NCI-H2196 (cell line): Measurements from ENCODE around the gene OSR1.
"Not testable (repeated sequence)": the region's sequence is repeated elsewhere in the genome, so short reads cannot be mapped to it uniquely, and the experiment has no call there.

Experiments
- DNase-seq: peaks from one replicate; lab custom pipeline; 2025; ENCODE audit not compliant: unreplicated experiment; lab: John Stamatoyannopoulos, UW

OSR1 gene

DNA sequence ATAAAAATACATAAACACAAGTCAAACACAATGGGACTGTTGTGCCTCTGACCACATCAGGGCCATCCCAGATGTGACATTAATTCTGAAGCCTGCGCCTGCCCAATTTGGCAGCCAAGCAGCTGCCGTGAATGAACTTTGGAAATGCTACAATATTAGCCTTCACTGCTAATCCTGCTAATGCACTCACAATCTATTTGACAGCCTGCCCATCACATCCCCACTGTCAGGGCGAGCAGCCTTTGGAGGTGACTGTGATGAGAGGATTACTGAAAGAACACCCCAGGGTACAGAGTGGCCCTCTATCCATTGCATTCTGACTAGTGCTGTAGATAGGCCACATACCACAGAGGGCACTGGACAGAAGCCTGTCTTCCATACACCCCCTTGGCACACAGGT lies 21.6 kb downstream of the OSR1 start:
- DNase-seq: no peak

DNA sequence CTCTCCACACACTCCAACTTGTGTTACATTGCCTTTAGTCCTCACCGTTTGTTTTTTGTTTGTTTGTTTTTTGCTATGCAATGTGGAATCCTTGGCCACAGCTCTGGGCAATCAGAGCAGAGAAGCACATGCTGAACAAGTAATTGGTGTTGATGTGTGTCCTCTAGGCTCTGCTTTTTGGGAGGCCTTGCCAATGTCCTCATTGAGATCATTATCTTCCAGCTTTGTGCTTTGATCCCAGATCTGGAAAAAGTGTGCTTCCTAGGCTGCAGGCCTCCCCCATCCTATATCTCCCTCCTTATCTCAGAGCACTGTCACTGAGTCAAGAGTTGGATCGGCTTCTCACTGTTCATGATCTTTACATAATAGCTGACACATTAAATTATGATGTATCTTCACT lies 25.9 kb downstream of the OSR1 start:
- no peak for DNase-seq

DNA sequence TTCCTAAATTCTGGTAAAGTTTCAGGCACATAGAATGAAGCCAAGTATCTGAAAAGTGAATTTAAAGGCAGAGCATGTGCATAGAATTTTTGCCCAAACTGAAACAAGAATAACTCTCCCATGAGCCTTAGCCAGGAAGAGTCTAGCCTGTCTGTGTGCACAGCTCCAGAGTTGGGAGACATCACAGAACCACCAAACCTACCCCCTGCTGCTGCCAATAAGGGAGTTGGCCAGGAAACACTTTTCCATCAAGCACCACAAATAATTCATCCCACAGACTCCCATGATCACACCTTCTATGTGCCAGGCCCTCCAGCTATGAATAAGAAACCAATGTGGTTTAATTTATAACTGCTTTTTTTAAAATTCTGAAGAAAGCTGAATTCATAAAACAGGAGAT lies 27.0 kb downstream of the OSR1 start:
- DNase-seq: no peak

DNA sequence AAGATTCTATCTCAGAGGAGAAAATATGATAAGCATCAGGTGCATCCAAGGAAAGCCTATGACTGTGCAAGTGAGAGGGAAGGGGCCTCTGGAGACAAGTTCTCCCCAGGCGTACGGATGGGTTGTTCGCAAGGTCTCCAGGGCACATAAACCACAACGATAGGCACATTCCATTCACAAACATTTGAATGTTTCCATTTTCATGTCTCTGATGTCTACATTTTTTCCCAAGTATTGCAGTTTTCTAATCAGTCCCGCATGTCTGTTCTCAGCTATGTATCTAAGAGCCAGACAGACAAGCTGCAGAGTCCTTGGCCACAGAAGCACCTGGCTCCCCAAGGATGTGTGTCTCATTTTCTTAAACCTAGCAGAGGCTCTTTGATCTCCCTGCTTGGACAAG lies 28.0 kb downstream of the OSR1 start:
- no peak for DNase-seq

DNA sequence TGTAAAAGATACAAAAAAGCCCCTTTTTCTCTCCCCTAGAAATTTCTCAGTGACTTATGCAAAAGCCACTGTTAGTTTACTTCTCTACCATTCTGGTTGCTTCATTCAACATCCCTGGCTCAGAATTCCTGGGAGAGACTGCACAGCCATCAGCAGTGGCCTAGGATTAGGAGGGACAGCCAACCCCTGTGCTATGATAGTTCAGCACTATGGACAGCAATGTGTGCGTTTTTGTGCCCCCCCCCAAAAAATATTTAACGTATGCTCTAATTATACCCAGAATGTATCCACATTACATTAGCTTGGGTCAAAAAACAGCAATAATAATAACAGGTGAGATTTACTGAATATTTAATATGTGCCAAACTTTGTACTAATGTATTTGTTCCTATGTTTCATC lies 29.0 kb downstream of the OSR1 start:
- DNase-seq: no peak

DNA sequence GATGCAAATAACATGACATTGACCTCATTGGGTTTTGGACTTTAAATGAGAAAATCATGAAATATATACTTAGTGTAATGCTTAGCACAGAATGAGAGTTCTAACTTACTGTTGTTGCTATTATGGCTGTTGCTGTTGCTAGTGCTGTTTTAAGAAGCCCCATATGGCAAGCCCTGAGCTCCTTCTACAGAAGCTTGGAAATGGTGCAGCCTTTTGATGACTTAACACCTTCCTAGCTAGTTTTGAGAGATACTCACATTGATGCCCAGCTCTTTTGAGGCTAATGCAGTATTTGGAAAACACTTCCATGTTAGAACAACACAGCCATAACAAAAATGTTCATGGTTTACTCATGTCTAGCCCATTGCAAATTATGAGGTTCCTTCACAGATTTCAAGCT lies 30.9 kb downstream of the OSR1 start:
- DNase-seq: no peak

DNA sequence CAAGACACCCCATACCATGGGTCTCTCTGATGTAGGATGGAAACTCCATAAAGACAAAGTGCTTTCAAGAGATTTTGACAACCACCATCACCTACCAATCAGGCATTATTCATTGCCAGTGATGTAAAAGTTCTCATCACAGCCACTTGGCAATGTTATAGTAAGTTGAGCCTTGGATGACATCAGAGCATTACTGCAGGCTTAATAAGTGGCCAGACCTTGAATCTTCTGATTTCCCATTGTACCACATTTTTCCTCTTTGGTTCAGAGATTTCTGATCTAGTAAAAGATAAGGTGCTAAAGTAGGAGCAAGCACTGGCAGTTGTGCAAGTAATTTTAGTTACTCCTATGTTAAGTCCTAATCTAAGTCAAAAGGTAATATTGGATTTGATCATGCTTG lies 36.5 kb downstream of the OSR1 start:
- no peak for DNase-seq

DNA sequence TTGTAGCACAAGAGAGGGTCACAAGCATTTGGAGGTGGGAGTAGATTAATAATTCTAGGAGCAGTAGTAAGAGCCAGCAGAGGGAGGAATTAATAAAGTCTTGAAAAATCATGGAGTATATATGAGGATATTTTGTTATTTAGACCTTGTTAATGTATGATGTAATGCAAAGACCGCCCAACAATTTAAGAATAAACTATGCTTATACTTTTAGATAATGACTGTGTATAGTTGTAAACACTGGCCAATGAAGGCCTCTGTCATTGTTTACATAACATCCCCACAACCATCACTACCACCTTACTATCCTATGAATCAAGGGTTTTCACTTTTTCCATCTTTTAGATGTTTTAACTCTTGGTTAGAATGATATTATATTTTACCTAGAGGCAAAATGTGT lies 37.6 kb downstream of the OSR1 start:
- DNase-seq: no peak

DNA sequence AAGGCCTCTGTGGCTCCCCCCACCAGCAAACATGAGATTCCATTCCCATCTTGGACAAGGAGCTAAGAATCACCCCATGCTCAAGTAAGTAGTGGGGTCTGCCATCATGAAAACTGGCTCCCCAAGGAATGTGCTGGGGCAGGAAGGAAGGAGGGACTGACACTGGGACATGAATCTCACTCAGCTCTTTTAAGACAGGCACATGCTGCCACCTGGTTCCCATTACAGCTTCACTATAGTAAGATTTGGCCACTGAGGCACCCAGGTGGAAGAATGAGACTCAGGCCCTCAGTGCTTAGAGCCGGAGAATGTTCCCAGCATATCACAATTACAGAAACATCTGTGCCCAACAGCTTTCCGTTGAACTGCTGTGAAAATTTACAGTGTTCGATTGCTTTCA lies 38.7 kb downstream of the OSR1 start:
- no peak for DNase-seq

DNA sequence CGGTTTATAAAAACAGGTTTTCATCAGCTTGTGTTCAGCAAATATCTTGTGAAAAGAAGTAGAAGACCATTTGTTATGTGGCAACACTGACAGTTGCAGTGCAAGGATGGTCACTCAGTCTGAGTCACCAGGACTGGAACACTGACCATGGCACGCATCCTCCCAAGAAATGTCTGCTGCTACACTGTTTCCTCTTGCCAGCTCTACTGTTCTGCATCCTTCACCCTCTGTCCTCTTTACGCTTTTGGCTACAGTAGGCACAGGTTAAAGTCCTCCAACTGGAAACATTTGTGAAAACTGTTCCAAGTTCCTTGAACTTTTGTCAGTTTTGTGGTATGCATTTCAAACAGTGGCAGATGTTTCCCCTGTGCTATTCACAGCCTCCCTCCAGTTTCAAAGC lies 39.4 kb downstream of the OSR1 start:
- DNase-seq: no peak

DNA sequence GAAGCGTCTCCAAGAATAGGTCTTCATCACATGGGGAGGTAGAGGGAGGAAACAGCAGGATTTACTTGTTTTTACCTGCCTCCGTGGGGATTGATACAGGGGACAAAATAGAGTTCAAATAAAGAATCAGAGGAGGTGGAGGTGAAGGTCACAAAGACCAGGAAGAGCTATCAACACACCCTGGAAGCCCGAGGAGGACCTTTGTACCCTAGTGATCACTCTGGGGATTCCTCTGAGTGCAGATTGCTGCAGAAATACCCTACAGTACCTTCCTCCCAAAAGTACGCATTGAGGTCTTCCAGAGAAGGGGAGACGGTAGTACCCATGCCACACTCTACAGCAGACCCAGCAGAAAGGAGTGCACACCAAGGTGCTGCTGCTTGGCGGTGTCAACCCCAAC lies 44.9 kb downstream of the OSR1 start:
- no peak for DNase-seq

DNA sequence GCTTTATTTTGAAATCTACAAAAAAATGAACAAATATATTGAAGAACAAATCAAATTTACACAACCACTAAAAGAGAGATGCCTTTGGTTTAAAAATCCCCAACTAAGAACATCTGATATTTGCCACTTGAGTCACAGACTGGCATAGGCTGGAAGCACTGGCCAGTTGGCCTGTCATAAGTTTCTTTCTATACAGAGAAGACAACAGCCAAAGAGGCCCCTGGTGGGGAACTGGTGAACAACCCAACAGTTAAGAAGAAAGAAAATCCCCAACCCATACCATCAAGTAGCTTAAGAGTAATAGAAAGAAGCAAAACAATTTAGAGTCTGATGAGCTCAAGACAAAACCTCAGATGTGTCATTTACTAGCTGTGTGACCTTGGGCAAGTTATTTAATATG lies 45.5 kb downstream of the OSR1 start:
- DNase-seq: no peak

DNA sequence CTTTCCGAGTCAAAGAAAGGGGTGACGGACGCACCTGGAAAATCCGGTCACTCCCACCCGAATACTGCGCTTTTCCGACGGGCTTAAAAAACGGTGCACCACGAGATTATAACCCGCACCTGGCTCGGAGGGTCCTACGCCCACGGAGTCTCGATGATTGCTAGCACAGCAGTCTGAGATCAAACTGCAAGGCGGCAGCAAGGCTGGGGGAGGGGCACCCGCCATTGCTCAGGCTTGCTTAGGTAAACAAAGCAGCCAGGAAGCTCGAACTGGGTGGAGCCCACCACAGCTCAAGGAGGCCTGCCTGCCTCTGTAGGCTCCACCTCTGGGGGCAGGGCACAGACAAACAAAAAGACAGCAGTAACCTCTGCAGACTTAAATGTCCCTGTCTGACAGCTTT lies 52.4 kb downstream of the OSR1 start:
- DNase-seq: not testable (repeated sequence)

DNA sequence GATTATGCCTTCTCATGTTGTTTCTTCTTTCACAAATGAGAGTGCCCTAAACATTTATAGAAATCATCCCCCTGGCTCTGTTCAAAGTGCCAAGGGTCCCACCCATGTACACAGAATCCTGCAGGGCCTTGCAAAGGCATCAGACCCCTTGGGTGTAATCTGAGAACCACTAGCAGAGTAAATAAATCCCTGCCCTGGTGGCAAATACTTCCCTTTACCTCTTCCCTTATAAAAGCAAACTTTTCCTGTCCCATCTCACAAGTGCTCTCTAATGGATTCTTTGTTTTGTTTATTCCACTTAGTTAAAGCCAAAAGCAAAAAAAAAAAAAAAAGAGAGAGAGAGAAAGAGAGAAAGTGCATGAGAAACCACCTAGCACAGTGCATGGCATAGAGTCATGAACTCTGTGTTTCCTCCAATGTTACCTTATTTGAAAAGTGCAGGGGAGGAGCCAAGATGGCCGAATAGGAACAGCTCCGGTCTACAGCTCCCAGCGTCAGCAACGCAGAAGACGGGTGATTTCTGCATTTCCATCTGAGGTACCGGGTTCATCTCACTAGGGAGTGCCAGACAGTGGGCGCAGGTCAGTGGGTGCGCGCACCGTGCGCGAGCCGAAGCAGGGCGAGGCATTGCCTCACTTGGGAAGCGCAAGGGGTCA lies 52.9 kb downstream of the OSR1 start:
- DNase-seq: not testable (repeated sequence)

DNA sequence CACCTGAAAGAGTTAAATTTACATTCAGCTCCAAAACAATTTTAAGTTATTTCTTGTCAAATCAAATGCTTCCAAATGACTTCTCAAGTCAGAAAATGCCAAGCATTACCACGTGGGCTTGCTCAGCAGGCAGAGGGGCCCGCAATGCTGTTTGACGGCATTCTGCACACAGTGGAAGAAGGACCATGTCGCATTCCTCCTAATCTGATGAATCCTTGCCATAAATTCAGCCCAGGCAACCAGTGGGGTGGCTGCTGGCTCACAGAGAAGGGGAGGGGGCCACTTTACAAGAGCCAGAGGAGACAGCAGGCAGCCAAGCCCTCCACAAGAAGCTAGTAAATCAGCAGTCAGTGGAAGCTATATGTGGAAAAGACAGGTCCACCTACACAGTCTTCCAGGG lies 56.7 kb downstream of the OSR1 start:
- DNase-seq: no peak
